A549 (cell line): ENCODE data around the gene ZNF185. TPM values are rescaled to one million over a fixed set of nuclear protein-coding genes. Genes with fewer than 3 reads are reported as not detected.
A peak's percentile ranks its signal among the peaks of the same experiment; 100 is the strongest.

Source experiments
- ATAC-seq, 2 experiments: fragments of 200-7000 bp in 1 of 2; fragments of >200 bp in 1 of 2; cut with Nextera tagmentation in 1 of 2; cut with Tn5 transposase in 1 of 2; 3 replicates each; pipeline versions ENCODE4 v1.8.0 to v1.9.1; 2018 to 2020; ENCODE audit warnings: mild to moderate bottlenecking in 1 of 2, moderate library complexity in 1 of 2
- CTCF ChIA-PET: fragments of 300-600 bp; sonication (Branson Sonifier 250); formaldehyde crosslinking; extraction: SDS; loops from one replicate; lab custom pipeline; 2021; ENCODE audit warnings: antibody characterized with exemption, inconsistent platforms; lab: Yijun Ruan, JAX
- POLR2A ChIA-PET: fragments of 350-600 bp; formaldehyde crosslinking; extraction: SDS; loops from one replicate; lab custom pipeline; 2021; ENCODE audit warnings: antibody characterized with exemption, inconsistent platforms; lab: Yijun Ruan, JAX
- DNase-seq, 2 experiments: peaks; one replicate each; pipeline versions ENCODE4 v3.0.0 to v3.0.0-alpha.2; 2011 to 2016; ENCODE audit warnings: low read depth in 1 of 2, low spot score in 1 of 2
- FAIRE-seq: peaks from 2 replicates; lab custom pipeline; 2011; peaks lifted over from hg19 to GRCh38; lab: Jason Lieb, UNC
- H3K27ac ChIP-seq, 2 experiments: fragments of >200 bp; sonication (Bioruptor Twin); formaldehyde crosslinking; 3 replicates each; pipeline ENCODE4 v1.5.1; 2016 to 2017
- H3K4me1 ChIP-seq: fragments of >200 bp; sonication (Bioruptor Twin); formaldehyde crosslinking; 3 replicates; pipeline ENCODE4 v1.6.1; 2016
- H3K4me2 ChIP-seq: fragments of >200 bp; sonication (Bioruptor Twin); formaldehyde crosslinking; 3 replicates; pipeline ENCODE4 v1.6.1; 2016
- H3K4me3 ChIP-seq: fragments of >200 bp; sonication (Bioruptor Twin); formaldehyde crosslinking; 3 replicates; pipeline ENCODE4 v1.5.1; 2016
- H3K9me3 ChIP-seq: fragments of >200 bp; sonication (Bioruptor Twin); formaldehyde crosslinking; 3 replicates; pipeline ENCODE4 v1.6.1; 2016
- ATOH8 ChIP-seq: fragments of 250-450 bp; sonication (Bioruptor Pico); IDR thresholded peaks from 2 replicates; pipeline ENCODE4 v1.5.0; 2020; ENCODE audit warnings: low read depth, mild to moderate bottlenecking, moderate library complexity
- CHD2 ChIP-seq: fragments of 150-350 bp; IDR thresholded peaks from 2 replicates; pipeline ENCODE4 v1.6.1; 2014; ENCODE audit warnings: low read length; ENCODE audit not compliant: partially characterized antibody
- CHD4 ChIP-seq: fragments of 200-600 bp; sonication (generic); IDR thresholded peaks from 2 replicates; pipeline ENCODE4 v1.6.1; 2016; ENCODE audit warnings: antibody characterized with exemption, mild to moderate bottlenecking, borderline replicate concordance
- FOSB ChIP-seq: fragments of 250-450 bp; sonication (Bioruptor Pico); IDR thresholded peaks from 2 replicates; pipeline ENCODE4 v1.5.0; 2020; ENCODE audit warnings: mild to moderate bottlenecking, moderate library complexity
- FOXS1 ChIP-seq: fragments of 250-450 bp; sonication (Bioruptor Pico); IDR thresholded peaks from 2 replicates; pipeline ENCODE4 v1.5.0; 2020; ENCODE audit warnings: mild to moderate bottlenecking, moderate library complexity
- HDAC2 ChIP-seq: fragments of 200-600 bp; sonication (generic); IDR thresholded peaks from 2 replicates; pipeline ENCODE4 v1.6.1; 2016
- HEYL ChIP-seq: fragments of 250-450 bp; sonication (Bioruptor Pico); IDR thresholded peaks from 2 replicates; pipeline ENCODE4 v1.8.0; 2021; ENCODE audit warnings: mild to moderate bottlenecking, moderate library complexity
- HOXA7 ChIP-seq: fragments of 250-450 bp; sonication (Bioruptor Pico); IDR thresholded peaks from 2 replicates; pipeline ENCODE4 v1.5.0; 2020; ENCODE audit warnings: mild to moderate bottlenecking, moderate library complexity
- KDM5A ChIP-seq: fragments of 200-600 bp; sonication (generic); IDR thresholded peaks from 2 replicates; pipeline ENCODE4 v1.6.1; 2016; ENCODE audit warnings: antibody characterized with exemption, mild to moderate bottlenecking
- MAZ ChIP-seq: fragments of 150-350 bp; IDR thresholded peaks from 2 replicates; pipeline ENCODE4 v1.6.1; 2014; ENCODE audit warnings: antibody characterized with exemption, low read depth, low read length, borderline replicate concordance
- NPAS2 ChIP-seq: fragments of 250-450 bp; sonication (Bioruptor Pico); IDR thresholded peaks from 2 replicates; pipeline ENCODE4 v1.8.0; 2022; ENCODE audit warnings: mild to moderate bottlenecking, moderate library complexity, borderline replicate concordance
- PBX3 ChIP-seq: IDR thresholded peaks from 2 replicates; pipeline ENCODE4 v1.6.1; 2012
- POLR2AphosphoS2 ChIP-seq: conservative IDR thresholded peaks from 2 replicates; pipeline ENCODE4 v1.6.1; 2012; ENCODE audit warnings: low read length, improper control_type of control experiment, inconsistent platforms
- RAD21 ChIP-seq, 2 experiments: fragments of >200 bp in 1 of 2; sonication (Bioruptor Twin) in 1 of 2; formaldehyde crosslinking in 1 of 2; IDR thresholded peaks in 1 of 2; conservative IDR thresholded peaks in 1 of 2; 2 replicates in 1 of 2; 3 replicates in 1 of 2; pipeline ENCODE4 v1.6.1; 2012 to 2018; ENCODE audit warnings: inconsistent platforms in 1 of 2
- REST ChIP-seq: fragments of 200-600 bp; sonication (generic); IDR thresholded peaks from 2 replicates; pipeline ENCODE4 v1.6.1; 2016; ENCODE audit warnings: antibody characterized with exemption, mild to moderate bottlenecking, moderate library complexity
- USF2 ChIP-seq: fragments of 450-650 bp; IDR thresholded peaks from 2 replicates; pipeline ENCODE4 v1.6.1; 2014; ENCODE audit warnings: antibody characterized with exemption
- ZFP36 ChIP-seq: fragments of 450-650 bp; IDR thresholded peaks from 2 replicates; pipeline ENCODE4 v1.6.1; 2014; ENCODE audit warnings: borderline replicate concordance; ENCODE audit not compliant: partially characterized antibody
- ZNF302 ChIP-seq: fragments of 250-450 bp; sonication (Bioruptor Pico); IDR thresholded peaks from 2 replicates; pipeline ENCODE4 v1.9.0; 2021; ENCODE audit warnings: inconsistent platforms, mild to moderate bottlenecking, moderate library complexity
- WGBS: methylation state at CpG from one replicate; pipeline ENCODE4 v1.1.6; 2017; ENCODE audit errors: missing lambda C conversion rate; 5-methylcytosine and 5-hydroxymethylcytosine counted together
- polyA minus RNA-seq: library from RNA; depleted of rRNA, polyadenylated mRNA; stranded (reverse); fragments of >200 nt; gene quantifications from 2 replicates; pipeline ENCODE4 v1.2.3, GENCODE V29; 2011; rRNA and poly(A)+ RNA removed
- polyA plus RNA-seq, 4 experiments: library from polyadenylated mRNA; depleted of rRNA in 3 of 4; stranded (reverse); fragments of >200 nt; fragmentation: RNase III in 1 of 4; extraction: RNeasy Plus Mini Kit Qiagen cat#74134 plus additional on column Dnase treatment in 1 of 4; gene quantifications; 2 replicates in 3 of 4; 3 replicates in 1 of 4; pipeline ENCODE4 v1.2.3, GENCODE V29; 2011 to 2017

Gene ZNF185
- polyA plus RNA-seq (2011; rRNA removed) (11.2 and 12.8 TPM in 2 replicates), polyA plus RNA-seq (2017; fragmentation: RNase III; extraction: RNeasy Plus Mini Kit Qiagen cat#74134 plus additional on column Dnase treatment) (4.9 to 5.2 TPM (median 5.0 TPM) in 3 replicates), polyA minus RNA-seq (9.7 and 11.8 TPM in 2 replicates)
- polyA plus RNA-seq (2012; cell fraction: cytosol; rRNA removed) = 4.8 TPM in 2 replicates
- polyA plus RNA-seq (2012; cell fraction: nucleus; rRNA removed) = 26.9 and 27.4 TPM in 2 replicates

GRCh38 chrX:152897222-152898131 is at the start of gene ZNF185:
TSS of gene ZNF185 (plus strand) at chrX:152898067. CDS start at chrX:152914490, 16,423 bp downstream.
- 26% methylated on average over 4 of the region's 64 CpGs for WGBS
- Histone ChIP-seq H3K4me1 (peaks cover 10% of the 10 kb centered on the region), H3K4me3 (peak within 1 kb of the TSS; percentile 49), H3K9me3 (no peaks in the 10 kb centered on the region), H3K4me2 (peak within 1 kb of the TSS; percentile 96), H3K27ac (peak within 1 kb of the TSS; percentile 76 to 87)
- TF ChIP-seq CHD4 (no peak), RAD21 (conservative IDR thresholded peaks at IDR 0.05 in 1 of 2, IDR thresholded peaks at IDR 0.05 in 1 of 2) (no peak)
- FAIRE-seq = no peak
- ChIA-PET POLR2A (no interaction called here), CTCF (interaction anchor here (2.1 kb wide), 1 partner anchor 8 kb away, joined by 7 read pairs; no protein-coding TSS in a partner anchor)
- peak; percentile 51 to 82; a peak in 5 of 6 replicates for ATAC-seq
- peak; percentile 34 to 50 for DNase-seq

GRCh38 chrX:152850465-152850864 is 47.4 kb upstream of the ZNF185 start:
- no peak overlapping the region for H3K4me2 ChIP-seq
- FAIRE-seq = no peak
- no peaks in the 10 kb centered on the region for H3K9me3 ChIP-seq
- TF ChIP-seq HOXA7 (CRISPR knock-in tag) = no peak
- TF ChIP-seq ZNF302 (CRISPR knock-in tag) = no peak
- TF ChIP-seq POLR2AphosphoS2 = no peak
- TF ChIP-seq, all 56 proteins: peak for 0
- POLR2A ChIA-PET = no interaction called here
- Histone ChIP-seq H3K27ac (no peak overlapping the region), H3K4me1 (no peaks in the 10 kb centered on the region), H3K4me3 (no peak overlapping the region)
- WGBS = 87% methylated on average over 2 of the region's 2 CpGs
- ATAC-seq = no peak
- CTCF ChIA-PET = interaction anchor here (0.9 kb wide), 1 partner anchor 25 kb away, joined by 3 read pairs; no protein-coding TSS in a partner anchor
- DNase-seq = no peak

- DNase-seq (no peak), ATAC-seq (no peak), FAIRE-seq (no peak)
- Histone ChIP-seq H3K9me3 (no peaks in the 10 kb centered on the region), H3K4me2 (no peak overlapping the region), H3K4me1 (no peaks in the 10 kb centered on the region), H3K27ac (no peak overlapping the region), H3K4me3 (no peak overlapping the region)
- no peak for TF ChIP-seq FOXS1 (CRISPR knock-in tag)
- no peak for TF ChIP-seq ZFP36
- no peak for TF ChIP-seq POLR2AphosphoS2
- TF ChIP-seq REST = no peak
- TF ChIP-seq HEYL (CRISPR knock-in tag) = no peak
- TF ChIP-seq ZNF302 (CRISPR knock-in tag) = no peak
- TF ChIP-seq ATOH8 (CRISPR knock-in tag) = no peak
- TF ChIP-seq CHD4 = no peak
- no peak for TF ChIP-seq USF2
- TF ChIP-seq CHD2 = no peak
- no peak for TF ChIP-seq RAD21 (conservative IDR thresholded peaks at IDR 0.05 in 1 of 2, IDR thresholded peaks at IDR 0.05 in 1 of 2)
- no peak for TF ChIP-seq PBX3
- no peak for TF ChIP-seq HDAC2
- TF ChIP-seq FOSB (CRISPR knock-in tag) = no peak
- no peak for TF ChIP-seq NPAS2 (CRISPR knock-in tag)
- no peak for TF ChIP-seq KDM5A
- no peak for TF ChIP-seq MAZ
- ChIA-PET CTCF (interaction anchor here (0.5 to 1.4 kb wide), 4 partner anchors 9 to 655 kb away, joined by 3 to 5 read pairs (median 4); no protein-coding TSS in a partner anchor), POLR2A (no interaction called here)
- 97% methylated on average over 7 of the region's 7 CpGs for WGBS
Measured at GRCh38 chrX:152853986-152854385, 43.9 kb upstream of the ZNF185 start.
